ENCODE results near the gene ZNF217. TPM values are rescaled to one million over a fixed set of nuclear protein-coding genes. Genes with fewer than 3 reads are reported as not detected.
"Not testable (repeated sequence)": the region's sequence is repeated elsewhere in the genome, so short reads cannot be mapped to it uniquely, and the experiment has no call there.

The ZNF217 gene
- total RNA-seq, 2 experiments from 2014 or later = 37.2 to 38.3 TPM

- no peak overlapping the region for H3K27ac Mint-ChIP-seq
- CTCF ChIA-PET = no interaction called here
- H3K27me3 Mint-ChIP-seq (ENCODE audit: low read depth) = no peaks in the 10 kb centered on the region
- no peak for DNase-seq
- H3K4me3 Mint-ChIP-seq = no peak overlapping the region
- no peaks in the 10 kb centered on the region for H3K9me3 Mint-ChIP-seq
- H3K4me1 Mint-ChIP-seq (ENCODE audit: low read depth) = no peaks in the 10 kb centered on the region
- intact Hi-C loops (cut with micrococcal nuclease) = no loop called here
- H3K36me3 Mint-ChIP-seq (ENCODE audit: low read depth) = no peaks in the 10 kb centered on the region
These were observed 68.9 kb downstream of the ZNF217 start for GRCh38 chr20:53524589-53525312.

GRCh38 chr20:53523615-53524014, 70.0 kb downstream of the ZNF217 start:
- H3K4me3 Mint-ChIP-seq; H3K27ac Mint-ChIP-seq; CTCF ChIA-PET; H3K9me3 Mint-ChIP-seq; intact Hi-C loops (cut with micrococcal nuclease); DNase-seq; H3K36me3 Mint-ChIP-seq (ENCODE audit: low read depth); H3K4me1 Mint-ChIP-seq (ENCODE audit: low read depth); H3K27me3 Mint-ChIP-seq (ENCODE audit: low read depth): not testable (repeated sequence)

DNA sequence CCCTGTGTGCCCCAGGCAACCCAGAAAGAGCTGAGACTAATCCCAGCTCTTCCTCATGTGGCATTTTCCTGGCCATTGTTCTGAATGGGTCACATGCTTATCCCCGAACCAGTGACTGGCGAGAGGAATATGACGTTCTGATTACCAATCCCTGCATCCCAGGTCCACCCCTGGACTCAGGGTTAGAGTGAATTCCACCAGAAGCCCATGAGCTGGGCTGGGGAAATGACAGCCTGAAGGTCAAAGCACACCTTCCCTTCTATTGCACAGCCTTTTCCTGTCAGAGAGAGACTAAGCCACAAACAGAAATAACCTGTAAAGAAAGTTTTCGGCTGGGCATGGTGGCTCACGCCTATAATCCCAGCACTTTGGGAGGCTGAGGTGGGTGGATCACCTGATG, 70.9 kb downstream of the ZNF217 start:
- H3K27me3 Mint-ChIP-seq (ENCODE audit: low read depth) = no peaks in the 10 kb centered on the region
- H3K4me1 Mint-ChIP-seq (ENCODE audit: low read depth) = no peaks in the 10 kb centered on the region
- DNase-seq = no peak
- no peaks in the 10 kb centered on the region for H3K36me3 Mint-ChIP-seq (ENCODE audit: low read depth)
- CTCF ChIA-PET = interaction anchor here (0.6 kb wide), 2 partner anchors 384 to 1184 kb away, joined by 3 read pairs; no protein-coding TSS in a partner anchor
- no peak overlapping the region for H3K27ac Mint-ChIP-seq
- H3K9me3 Mint-ChIP-seq = no peaks in the 10 kb centered on the region
- intact Hi-C loops (cut with micrococcal nuclease) = no loop called here
- H3K4me3 Mint-ChIP-seq = no peak overlapping the region

GRCh38 chr20:53522026-53522425, 71.6 kb downstream of the ZNF217 start:
- Mint-ChIP-seq H3K9me3 (no peaks in the 10 kb centered on the region), H3K36me3 (ENCODE audit: low read depth) (no peaks in the 10 kb centered on the region), H3K4me1 (ENCODE audit: low read depth) (no peaks in the 10 kb centered on the region), H3K4me3 (no peak overlapping the region), H3K27ac (no peak overlapping the region), H3K27me3 (ENCODE audit: low read depth) (no peaks in the 10 kb centered on the region)
- intact Hi-C loops (cut with micrococcal nuclease) = no loop called here
- no peak for DNase-seq
- CTCF ChIA-PET = interaction anchor here (0.6 kb wide), 1 partner anchor 384 kb away, joined by 3 read pairs; no protein-coding TSS in a partner anchor

DNA sequence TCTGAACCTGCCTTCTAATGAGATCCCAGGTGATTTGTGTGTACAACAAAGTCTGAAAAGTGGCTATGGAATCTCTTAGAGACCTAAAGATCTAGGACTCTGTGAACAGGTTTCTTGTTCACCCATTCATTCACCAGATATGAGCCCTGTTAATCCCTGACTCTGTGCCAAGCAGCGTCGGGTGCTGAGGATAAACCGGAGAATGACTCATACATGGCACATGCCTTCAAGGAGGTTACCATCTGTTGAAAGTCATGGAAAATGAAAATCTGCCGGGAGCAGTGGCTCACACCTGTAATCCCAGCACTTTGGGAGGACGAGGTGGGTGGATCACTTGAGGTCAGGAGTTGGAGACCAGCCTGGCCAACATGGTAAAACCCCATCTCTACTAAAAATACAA, 72.2 kb downstream of the ZNF217 start:
- H3K36me3 Mint-ChIP-seq (ENCODE audit: low read depth); intact Hi-C loops (cut with micrococcal nuclease); H3K9me3 Mint-ChIP-seq; H3K4me3 Mint-ChIP-seq; H3K27ac Mint-ChIP-seq; CTCF ChIA-PET; DNase-seq; H3K27me3 Mint-ChIP-seq (ENCODE audit: low read depth); H3K4me1 Mint-ChIP-seq (ENCODE audit: low read depth): not testable (repeated sequence)

- no peaks in the 10 kb centered on the region for H3K27me3 Mint-ChIP-seq (ENCODE audit: low read depth)
- no peak for DNase-seq
- H3K4me1 Mint-ChIP-seq (ENCODE audit: low read depth) = no peaks in the 10 kb centered on the region
- intact Hi-C loops (cut with micrococcal nuclease) = no loop called here
- CTCF ChIA-PET = interaction anchor here (0.6 kb wide), 1 partner anchor 443 kb away, joined by 5 read pairs; no protein-coding TSS in a partner anchor
- no peaks in the 10 kb centered on the region for H3K36me3 Mint-ChIP-seq (ENCODE audit: low read depth)
- no peak overlapping the region for H3K4me3 Mint-ChIP-seq
- no peaks in the 10 kb centered on the region for H3K9me3 Mint-ChIP-seq
- no peak overlapping the region for H3K27ac Mint-ChIP-seq
These were observed 76.5 kb downstream of the ZNF217 start for GRCh38 chr20:53517146-53517545.
